HG02588 (cell line): ENCODE results near the gene GABRB2.
"Not testable (repeated sequence)": the region's sequence is repeated elsewhere in the genome, so short reads cannot be mapped to it uniquely, and the experiment has no call there.

ENCODE experiments used
- ATAC-seq: cut with Tn5 transposase; IDR thresholded peaks from one replicate; pipeline ENCODE4 v1.9.1; 2021; ENCODE audit warnings: mild to moderate bottlenecking, moderate library complexity; ENCODE audit not compliant: unreplicated experiment

The GABRB2 gene

DNA sequence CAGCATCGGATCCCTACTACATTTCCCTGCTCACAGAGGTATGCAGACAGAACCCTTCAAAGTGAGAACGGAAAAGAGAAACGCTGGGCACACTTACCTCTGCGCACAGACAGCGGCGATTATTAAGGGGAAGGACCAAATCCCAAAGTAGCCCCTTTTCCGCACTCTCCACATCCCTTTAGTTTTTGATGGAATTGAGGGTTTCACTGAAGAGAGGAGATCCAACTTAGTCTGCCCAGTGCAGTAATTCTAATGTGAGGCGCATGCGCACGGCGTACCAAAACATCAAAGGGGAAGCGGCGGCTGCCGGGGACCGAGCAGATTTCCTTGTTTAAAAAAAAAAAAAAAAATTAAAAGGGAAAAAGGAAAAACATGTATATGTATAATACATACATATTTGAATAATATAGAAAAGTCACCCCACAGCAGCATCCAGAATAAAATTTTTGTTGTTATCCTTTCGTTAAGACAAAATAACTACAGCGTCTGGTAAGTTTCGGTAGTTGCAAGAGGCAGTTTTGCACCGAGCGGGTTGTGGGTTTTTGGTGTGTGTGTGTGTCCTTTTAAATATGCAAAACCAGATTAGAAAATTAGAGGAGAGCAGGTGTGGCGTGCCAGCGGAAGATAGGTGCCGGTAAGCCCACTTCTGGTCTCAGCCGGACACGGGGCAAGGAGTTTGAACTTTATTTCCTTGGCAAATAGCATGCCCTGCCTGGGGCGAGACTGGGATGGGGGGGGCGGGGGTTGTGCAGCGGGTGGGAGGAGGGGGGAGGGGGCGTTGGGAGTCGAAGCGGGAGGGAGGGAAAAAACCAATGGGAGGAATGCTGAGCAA is at the start of gene GABRB2:
TSS of gene GABRB2 (minus strand) at position 256 of the 832 bp plus-strand sequence. CDS start at position 174, 82 bp downstream.
- ATAC-seq = peak; percentile 70

DNA sequence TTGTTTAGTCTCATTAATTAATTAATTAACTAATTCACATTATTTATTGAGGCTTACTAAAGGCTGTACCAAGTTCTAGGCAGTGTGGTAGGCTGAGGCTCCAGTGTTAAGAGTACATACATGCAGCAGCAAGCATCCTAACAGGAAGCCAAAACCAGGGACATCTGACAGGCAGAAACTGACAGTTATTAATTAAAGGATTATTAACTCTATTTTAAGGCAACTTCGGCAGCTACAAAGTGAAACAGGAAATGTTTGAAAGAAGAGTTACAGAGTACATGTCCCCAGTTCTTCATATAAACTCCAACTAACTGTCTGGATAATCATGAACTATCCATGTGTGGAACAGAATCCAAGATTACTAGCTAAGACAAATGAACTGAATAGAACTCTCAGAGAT is 39.3 kb upstream of the GABRB2 start:
- no peak for ATAC-seq

DNA sequence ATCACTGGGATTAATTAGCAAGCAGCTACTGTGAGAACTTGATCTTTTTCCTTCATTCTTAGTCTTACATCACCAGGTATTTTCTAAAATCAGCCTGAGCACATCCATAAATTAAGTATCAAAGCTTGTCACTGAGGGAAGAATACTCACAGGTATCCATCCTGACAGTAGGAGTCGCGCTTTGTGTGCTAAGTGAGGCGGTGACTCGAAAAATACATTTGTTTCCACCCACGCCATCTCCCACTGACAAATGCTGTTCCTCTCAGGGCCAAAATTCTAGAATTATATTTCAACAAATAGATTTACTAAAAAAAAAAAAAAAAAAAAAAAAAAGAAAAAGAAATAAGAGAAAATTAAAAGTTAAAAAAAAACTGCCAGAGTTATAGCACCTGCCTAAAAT is 34.1 kb upstream of the GABRB2 start:
- no peak for ATAC-seq

DNA sequence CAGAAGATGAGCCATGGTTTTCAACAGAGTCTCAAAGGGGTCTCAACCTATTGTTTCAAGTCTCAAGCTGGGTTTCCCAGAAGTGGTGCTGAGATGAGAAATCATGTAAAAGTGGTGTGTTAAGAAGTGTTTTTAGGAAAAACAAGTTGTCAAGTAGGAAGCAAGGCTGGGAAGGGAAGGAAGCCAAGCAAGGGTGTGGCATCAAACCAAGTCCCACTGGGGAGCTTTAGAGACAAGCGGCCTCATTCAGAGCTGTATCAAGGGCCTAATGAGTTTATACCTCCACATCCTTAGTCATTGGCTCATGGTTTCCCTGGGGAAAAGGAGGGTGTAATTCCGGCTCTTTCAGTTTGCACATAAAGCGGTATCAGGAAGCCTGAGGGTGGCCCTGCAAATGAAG is 26.4 kb upstream of the GABRB2 start:
- ATAC-seq = no peak

DNA sequence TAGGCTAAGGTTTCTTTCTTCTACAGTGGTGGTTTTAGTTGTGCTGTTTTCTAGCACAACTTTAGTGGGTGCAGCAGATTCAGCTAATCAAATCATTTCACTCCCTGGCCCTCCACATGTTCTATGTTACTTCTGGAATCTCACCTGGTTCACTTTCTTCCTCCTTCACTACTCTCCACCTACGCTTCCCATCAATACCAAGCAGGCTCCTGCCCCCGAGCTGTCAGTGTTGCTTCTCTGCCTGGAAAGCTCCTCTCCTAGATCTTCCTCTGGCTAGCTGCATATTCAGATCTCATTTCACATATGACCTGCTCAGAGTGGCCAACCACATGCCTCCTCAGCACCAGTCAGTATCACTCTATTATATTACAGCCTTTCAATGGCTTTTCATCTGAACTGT is 19.6 kb upstream of the GABRB2 start:
- ATAC-seq = no peak

DNA sequence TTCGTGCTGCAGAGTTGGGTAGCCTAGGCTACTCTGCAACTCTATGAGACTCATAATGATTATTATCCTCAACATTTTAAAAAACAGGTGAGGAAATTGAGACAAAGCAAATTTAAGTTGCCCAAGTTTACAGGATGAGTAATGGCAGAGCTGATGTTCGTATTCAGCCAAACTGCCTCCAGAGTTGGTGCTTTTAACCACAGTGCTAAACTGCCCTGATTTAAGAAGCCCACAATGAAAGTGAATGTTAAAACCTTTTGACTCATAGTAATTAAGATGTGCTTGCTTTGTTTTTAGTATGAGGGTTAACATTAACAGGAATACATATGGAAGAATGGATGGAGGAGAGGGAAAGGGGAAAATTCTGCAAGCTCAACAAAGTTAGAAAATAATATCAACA is 15.9 kb upstream of the GABRB2 start:
- no peak for ATAC-seq

DNA sequence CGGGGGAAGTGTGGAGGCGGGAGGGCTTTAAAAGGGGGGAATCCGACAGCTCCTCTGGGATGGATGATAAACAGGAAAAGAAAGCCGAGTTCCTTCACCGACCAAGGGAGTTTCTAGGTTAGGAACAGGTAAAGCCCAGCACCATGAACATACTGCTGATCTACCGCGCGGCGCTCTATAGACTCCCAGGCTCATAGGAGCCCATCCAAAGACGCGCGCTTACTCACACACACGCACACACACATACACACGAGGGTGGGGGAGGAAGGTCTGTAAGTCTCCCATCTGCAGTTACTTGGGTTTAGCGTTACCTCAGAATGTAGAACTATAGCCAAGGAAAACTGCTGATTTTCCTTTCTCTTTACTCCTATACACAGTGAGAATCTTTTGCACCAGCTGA is 2.6 kb upstream of the GABRB2 start:
- no peak for ATAC-seq

DNA sequence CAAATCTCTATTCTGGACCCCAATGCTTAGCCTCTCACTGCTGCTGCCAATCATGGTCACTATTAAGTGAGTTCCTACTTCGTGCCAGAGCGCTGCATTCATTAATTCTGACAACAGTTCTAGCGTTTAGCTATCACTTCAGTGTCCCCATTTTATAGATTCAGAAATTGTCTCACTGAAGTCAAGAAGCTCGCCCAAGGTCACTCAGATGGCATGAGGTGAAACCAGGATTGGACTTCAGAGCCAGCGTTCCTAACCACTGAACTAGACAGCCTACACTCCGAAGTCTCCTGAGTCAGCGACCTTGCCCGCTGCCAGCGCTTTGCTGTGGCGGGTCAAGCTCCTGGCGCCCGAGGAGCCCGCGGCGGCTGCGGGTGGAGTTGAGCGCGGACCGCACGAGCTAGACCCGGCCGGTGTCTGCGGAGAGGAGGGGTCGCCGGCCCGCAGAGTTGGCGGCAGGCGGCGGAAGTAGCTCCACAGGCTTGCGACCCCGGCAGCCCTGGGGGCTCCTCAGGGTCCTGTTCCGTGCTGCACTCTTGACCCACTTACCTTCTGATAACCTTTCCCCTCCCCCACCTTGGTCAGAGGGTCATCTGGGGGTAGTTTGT is 2.1 kb upstream of the GABRB2 start:
- no peak for ATAC-seq

DNA sequence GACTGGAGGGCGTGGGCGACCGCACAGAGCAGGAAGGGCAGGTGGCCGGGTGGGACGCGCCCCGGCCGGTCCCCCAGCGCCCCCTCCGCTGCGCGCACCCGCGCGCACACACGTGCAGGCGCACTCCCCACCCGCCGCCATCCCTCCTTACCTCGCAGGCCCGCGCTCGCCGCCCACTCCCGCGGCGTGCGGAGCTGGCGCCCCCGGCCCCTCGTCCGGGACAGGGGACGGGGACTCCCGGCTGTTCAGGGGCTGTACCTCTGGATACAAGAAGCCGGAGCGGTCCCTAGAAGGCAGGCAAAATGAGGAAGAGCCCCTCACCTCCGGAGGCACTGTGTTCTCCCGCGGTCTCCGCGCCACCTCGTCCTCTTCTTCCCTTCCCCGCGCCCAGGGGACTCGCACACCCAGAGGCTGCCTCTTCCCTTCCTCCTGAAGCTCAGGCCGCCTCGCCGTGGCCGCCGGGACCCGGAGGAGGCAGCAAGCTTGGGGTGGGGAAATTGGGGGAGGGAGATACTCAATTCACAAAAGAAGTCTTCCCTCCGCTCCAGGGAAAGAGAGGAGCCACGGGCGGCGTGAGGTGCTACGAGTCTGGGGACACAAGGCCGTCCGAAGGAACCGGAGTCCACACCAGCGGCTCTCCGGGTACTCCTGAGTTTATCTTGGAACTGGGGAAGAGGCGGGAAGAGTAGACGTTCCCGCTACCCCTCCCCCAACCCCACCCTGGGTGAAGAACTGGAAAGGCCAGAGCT is 1.4 kb upstream of the GABRB2 start:
- peak; percentile 28 for ATAC-seq

DNA sequence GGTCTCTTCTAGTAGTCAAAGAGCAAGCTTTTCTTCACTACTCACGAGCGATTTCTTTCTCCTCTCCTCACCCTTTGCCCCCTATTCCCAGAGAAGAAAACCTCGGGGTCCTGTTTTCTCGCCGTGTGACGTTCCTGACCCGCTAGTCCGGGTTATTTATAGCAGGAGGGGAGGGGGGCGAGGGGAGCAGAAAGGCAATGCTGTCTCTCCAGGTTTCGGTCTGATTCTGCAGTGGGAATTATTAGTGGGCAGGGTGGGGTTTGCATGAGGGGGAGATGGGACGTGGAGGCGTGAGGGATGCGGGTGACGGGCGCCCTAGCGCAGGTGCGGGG is 847 bp upstream of the GABRB2 start:
- no peak for ATAC-seq

DNA sequence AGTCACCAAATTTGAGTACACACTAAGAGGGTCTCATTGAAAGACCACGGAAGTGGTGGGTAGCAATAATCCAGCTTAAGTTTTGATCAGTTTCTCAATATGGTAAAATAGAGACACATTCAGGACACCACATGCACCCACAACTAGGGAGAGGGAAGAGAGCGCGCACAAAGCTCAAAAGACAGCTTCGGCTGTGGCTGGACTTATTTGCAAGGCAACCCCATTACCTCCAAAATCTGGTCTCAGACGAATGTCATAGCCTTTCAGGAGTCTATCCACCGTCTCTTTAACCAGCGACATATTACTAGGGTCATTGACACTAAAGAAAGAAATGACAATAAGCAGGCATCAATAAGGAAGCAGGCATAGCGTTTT is 443 bp downstream of the GABRB2 start:
- no peak for ATAC-seq

DNA sequence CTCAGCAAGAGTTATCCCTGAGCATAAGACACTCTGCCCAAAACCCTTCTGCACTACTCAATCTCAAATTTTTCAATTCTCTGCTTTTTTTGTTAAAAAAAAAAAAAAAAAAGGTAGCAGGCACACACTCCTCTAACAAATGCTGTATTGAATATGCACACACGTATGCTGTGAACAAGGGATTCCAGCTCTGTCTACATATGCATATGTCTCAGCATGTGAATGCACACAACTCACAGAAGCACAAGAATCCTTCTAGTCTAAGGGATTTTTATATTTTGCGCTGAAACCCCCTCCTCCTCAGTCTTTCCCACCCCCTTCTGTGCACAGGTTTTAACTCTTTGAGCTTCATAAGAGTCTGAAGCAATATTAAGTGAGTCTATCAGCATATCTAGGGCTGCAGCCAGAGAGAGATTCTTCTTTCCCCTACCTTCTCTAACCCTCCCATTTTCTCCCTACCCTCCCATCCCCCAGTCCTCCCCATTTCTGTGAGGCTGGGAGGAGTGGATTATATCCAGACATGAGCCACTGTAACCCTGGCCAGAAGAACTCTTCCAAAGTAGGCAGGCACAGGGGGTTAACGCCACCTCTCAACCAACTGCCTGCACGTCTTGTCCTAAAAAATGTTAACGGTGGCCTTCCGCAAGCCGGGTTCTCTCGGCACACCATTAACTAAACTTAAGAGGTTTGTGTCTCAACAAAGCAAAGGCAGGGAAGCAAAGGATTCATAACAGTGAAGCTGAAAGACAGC is 1.0 kb downstream of the GABRB2 start:
- ATAC-seq = no peak

DNA sequence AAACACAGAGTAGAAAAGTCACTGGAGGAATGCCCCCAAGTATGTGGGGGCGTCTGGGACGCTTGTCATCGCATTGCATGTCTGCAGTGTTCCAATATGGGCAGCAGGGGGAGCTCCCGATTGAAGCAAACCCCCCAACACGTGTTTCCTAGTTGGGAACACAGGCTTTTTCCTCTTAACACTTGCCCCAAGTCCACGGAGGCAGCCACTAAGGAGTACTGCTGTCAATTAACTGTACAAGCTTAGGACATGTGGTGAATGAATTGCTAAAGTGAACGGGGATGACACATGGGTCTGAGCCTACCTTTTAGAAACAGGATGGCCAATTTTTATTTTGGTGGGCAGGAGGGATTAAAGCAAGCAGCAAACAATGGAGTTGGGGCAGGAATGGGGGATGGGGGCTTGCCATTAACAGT is 2.2 kb downstream of the GABRB2 start:
- ATAC-seq = peak; percentile 44

DNA sequence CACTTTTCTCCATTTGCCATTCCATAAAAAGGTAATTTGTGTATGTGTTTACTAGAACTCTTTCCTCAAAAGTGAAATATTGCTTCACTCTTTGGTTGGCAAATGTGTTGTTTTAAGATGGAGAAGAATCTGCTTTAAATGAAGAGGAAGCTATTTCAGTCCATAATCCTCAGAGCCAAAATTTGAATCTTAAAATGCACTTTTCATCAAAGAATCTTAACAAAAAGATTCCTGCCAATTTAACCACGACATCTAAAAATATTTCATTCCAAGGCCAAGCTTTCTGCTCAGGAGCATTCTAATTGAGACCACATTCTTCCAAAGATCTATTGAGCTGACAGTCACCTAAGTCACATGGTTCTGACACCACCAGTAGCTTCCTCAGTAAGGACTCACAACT is 7.5 kb downstream of the GABRB2 start:
- ATAC-seq = no peak

DNA sequence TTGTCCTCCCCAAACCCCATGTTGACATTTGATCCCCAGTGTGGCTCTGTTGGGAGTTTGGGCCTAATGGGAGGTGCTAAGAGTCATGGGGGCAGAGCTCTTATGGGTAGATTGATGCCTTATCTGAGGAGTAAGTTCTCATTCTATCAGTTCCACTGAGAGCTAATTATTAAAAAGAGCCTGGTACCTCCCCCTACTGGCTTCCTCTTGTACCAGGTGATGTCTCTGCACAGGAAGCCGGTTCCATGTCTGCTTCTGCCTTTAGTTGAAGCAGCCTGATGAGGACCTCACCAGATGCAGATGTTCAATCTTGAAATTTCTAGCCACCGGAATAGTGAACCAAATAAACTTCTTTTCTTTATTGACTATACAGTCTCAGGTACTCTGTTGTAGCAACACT is 10.8 kb downstream of the GABRB2 start:
- ATAC-seq = peak; percentile 68

DNA sequence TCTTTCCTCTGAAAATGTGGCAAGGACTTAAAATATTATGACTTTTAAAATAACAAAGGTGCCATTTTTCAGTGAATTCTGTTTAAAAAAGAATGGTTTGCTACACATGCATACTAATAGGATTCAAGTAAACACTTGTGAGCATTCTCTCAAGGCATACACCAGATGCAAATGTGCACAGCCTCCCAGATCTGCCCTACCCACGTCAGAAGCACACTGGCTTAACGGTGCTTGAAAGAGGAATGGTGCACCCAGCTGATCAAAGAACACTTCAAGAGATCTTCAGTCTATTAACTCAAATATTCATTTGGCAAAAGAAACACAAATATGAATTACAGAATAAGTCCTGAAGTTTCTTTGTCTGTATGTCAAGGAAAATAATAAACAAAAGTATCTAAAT is 15.8 kb downstream of the GABRB2 start:
- ATAC-seq = no peak

DNA sequence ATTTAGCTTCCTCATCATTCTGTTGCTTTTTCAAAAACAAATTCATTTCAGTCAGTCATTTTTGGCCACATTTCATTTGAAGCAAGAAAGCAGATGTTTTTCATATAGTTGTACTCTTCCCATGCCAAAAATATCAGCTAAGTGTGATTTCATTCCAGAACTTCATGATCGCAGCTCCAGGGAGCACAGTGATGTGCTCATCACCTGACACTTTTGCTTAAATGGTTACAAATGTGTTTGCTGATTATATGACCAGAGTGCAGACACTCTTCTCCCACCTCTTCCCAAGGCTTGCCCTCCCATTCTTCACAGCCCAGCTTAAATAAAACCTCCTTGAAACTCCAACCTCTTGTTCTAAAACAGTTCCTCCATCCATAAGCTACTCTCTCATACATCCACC is 32.6 kb downstream of the GABRB2 start:
- ATAC-seq = no peak

DNA sequence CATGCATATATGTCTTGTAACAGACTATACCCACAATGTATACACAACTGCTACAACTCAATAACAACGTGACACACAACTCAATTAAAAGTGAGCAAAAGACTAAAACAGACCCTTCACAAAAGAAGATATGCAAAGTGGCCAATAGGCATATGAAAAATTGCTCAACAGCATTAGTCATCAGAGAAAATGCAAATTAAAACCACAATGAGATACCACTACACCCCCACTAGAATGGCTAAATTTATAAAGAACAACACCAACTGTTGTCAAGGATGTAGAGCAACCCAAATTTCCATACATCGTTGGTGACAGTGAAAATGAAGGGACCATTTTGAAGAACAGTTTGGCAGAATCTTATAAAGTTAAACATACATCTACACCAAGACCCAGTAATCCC is 38.9 kb downstream of the GABRB2 start:
- no peak for ATAC-seq

DNA sequence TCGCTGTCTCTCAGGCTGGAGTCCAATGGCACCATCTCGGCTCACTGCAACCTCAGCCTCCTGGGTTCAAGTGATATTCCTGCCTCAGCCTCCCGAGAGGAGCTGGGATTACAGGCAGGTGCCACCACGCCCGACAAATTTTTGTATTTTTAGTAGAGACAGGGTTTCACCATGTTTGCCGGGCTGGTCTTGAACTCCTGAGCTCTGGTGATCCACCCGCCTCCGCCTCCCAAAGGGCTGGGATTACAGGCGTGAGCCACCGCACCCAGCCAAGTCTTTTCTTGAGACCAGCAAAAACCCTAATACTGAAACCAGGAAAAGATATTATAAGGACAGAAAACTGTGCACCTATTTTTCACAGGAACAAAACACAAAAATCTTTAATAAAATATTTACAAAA is 41.4 kb downstream of the GABRB2 start:
- not testable (repeated sequence) for ATAC-seq

DNA sequence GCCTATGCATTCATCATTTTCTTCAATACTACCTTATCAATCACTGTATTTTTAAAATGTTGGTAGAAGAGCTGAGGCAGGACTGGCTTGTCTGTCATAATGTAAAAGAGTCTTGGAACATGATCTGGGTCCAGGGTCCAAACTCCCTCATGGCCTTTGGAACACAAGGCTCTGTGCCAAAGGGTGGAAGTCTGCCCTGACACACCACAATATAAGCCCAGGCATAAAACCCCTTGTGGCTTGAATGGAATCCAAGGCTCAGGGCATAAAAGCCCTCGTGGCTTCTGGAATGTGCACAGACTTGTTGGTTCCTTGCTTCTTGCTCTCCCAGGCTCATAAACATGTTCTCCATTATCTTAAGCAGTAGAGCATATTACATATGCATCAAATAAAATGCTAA is 48.0 kb downstream of the GABRB2 start:
- ATAC-seq = no peak

DNA sequence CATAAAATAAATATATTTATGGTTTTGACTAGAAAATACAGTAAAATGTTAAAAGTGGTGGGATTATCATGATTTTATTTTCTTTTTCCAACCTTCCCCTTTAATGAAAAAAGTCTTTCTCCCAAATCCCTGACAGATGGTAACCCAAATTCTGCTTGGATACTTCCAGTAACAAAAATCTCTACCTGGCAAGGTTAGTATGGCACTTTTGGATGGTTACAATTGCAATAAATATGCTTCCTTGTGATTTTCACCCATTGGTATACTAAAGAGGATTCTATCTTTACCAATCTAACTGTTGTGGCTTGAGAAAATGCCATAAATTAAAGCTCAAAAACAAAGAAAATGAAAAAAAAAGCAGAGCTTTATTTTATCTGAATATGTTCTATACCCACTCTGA is 62.8 kb downstream of the GABRB2 start:
- no peak for ATAC-seq
